GM18511 (cell line): ENCODE results near the gene CNIH3.
"Not testable (repeated sequence)": the region's sequence is repeated elsewhere in the genome, so short reads cannot be mapped to it uniquely, and the experiment has no call there.

Source experiments
- ATAC-seq: cut with Tn5 transposase; IDR thresholded peaks from one replicate; pipeline ENCODE4 v1.9.1; 2021; ENCODE audit warnings: mild to moderate bottlenecking, moderate library complexity; ENCODE audit not compliant: unreplicated experiment

Gene CNIH3

GRCh38 chr1:224615861-224616755, at the start of gene CNIH3:
Gene CNIH3, plus strand, starts transcription at chr1:224616317. Its CDS starts 858 bp downstream, at chr1:224617175.
- no peak for ATAC-seq

GRCh38 chr1:224566492-224566891, 49.6 kb upstream of the CNIH3 start:
- ATAC-seq = not testable (repeated sequence)

GRCh38 chr1:224569276-224569675, 46.8 kb upstream of the CNIH3 start:
- no peak for ATAC-seq

GRCh38 chr1:224571975-224572374, 44.1 kb upstream of the CNIH3 start:
- not testable (repeated sequence) for ATAC-seq

GRCh38 chr1:224579526-224579925, 36.6 kb upstream of the CNIH3 start:
- no peak for ATAC-seq

- ATAC-seq = no peak
These were observed 36.1 kb upstream of the CNIH3 start for GRCh38 chr1:224580006-224580405.

GRCh38 chr1:224582041-224582440, 34.1 kb upstream of the CNIH3 start:
- no peak for ATAC-seq

GRCh38 chr1:224583774-224584173, 32.3 kb upstream of the CNIH3 start:
- ATAC-seq = no peak

- no peak for ATAC-seq
These were observed 31.1 kb upstream of the CNIH3 start for GRCh38 chr1:224585051-224585450.

GRCh38 chr1:224587051-224587450, 29.1 kb upstream of the CNIH3 start:
- ATAC-seq = no peak

- no peak for ATAC-seq
These were observed 27.6 kb upstream of the CNIH3 start for GRCh38 chr1:224588515-224588914.

- ATAC-seq = no peak
These were observed 27.1 kb upstream of the CNIH3 start for GRCh38 chr1:224589006-224589405.

- no peak for ATAC-seq
These were observed 24.8 kb upstream of the CNIH3 start for GRCh38 chr1:224591326-224591725.

GRCh38 chr1:224592636-224593582, 23.2 kb upstream of the CNIH3 start:
- peak; percentile 76 for ATAC-seq

- no peak for ATAC-seq
These were observed 21.8 kb upstream of the CNIH3 start for GRCh38 chr1:224594360-224594759.

- ATAC-seq = no peak
These were observed 21.3 kb upstream of the CNIH3 start for GRCh38 chr1:224594851-224595250.

- no peak for ATAC-seq
These were observed 10.5 kb upstream of the CNIH3 start for GRCh38 chr1:224605482-224606181.

- no peak for ATAC-seq
These were observed 8.6 kb upstream of the CNIH3 start for GRCh38 chr1:224607188-224608148.

- no peak for ATAC-seq
These were observed 6.8 kb upstream of the CNIH3 start for GRCh38 chr1:224609333-224609732.

- no peak for ATAC-seq
These were observed 3.9 kb upstream of the CNIH3 start for GRCh38 chr1:224612246-224612645.
